SK-N-SH treated with all-trans-retinoic acid at 6 μM for 48 hours (cell line): ENCODE measurements around the gene CLHC1.
"Not testable (repeated sequence)": the region's sequence is repeated elsewhere in the genome, so short reads cannot be mapped to it uniquely, and the experiment has no call there.

Experiments
- ATAC-seq: fragments of 200-7000 bp; cut with Tn5 transposase; 3 replicates; pipeline ENCODE4 v1.9.1; 2020; ENCODE audit warnings: mild to moderate bottlenecking, moderate library complexity
- ARNTL ChIP-seq: fragments of 450-650 bp; formaldehyde crosslinking; IDR thresholded peaks from 2 replicates; pipeline ENCODE4 v1.5.0; 2020; ENCODE audit warnings: low read depth, mild to moderate bottlenecking, moderate library complexity, borderline replicate concordance
- BACH2 ChIP-seq: fragments of 250-450 bp; sonication (Bioruptor Pico); IDR thresholded peaks from 2 replicates; pipeline ENCODE4 v1.9.0; 2021; ENCODE audit warnings: mild to moderate bottlenecking, borderline replicate concordance
- CSDC2 ChIP-seq: fragments of 250-450 bp; sonication (Bioruptor Pico); IDR thresholded peaks from 2 replicates; pipeline ENCODE4 v1.5.0; 2020; ENCODE audit warnings: mild to moderate bottlenecking, moderate library complexity
- ESRRG ChIP-seq: fragments of 250-450 bp; sonication (Bioruptor Pico); IDR thresholded peaks from 2 replicates; pipeline ENCODE4 v1.6.1; 2021; ENCODE audit warnings: mild to moderate bottlenecking
- GLIS3 ChIP-seq: fragments of 250-450 bp; sonication (Bioruptor Pico); IDR thresholded peaks from 2 replicates; pipeline ENCODE4 v1.5.0; 2020; ENCODE audit warnings: mild to moderate bottlenecking, moderate library complexity
- ISL1 ChIP-seq: fragments of 250-450 bp; sonication (Bioruptor Pico); IDR thresholded peaks from 2 replicates; pipeline ENCODE4 v2.1.2; 2022; ENCODE audit warnings: mild to moderate bottlenecking, moderate library complexity
- OSR1 ChIP-seq: fragments of 250-450 bp; sonication (Bioruptor Pico); IDR thresholded peaks from 2 replicates; pipeline ENCODE4 v1.8.0; 2022; ENCODE audit warnings: moderate library complexity, mild to moderate bottlenecking, inconsistent platforms
- PATZ1 ChIP-seq: fragments of 250-450 bp; sonication (Bioruptor Pico); IDR thresholded peaks from 2 replicates; pipeline ENCODE4 v1.8.0; 2020; ENCODE audit warnings: mild to moderate bottlenecking, moderate library complexity, borderline replicate concordance
- PPARA ChIP-seq: fragments of 250-450 bp; sonication (Bioruptor Pico); IDR thresholded peaks from 2 replicates; pipeline ENCODE4 v1.5.0; 2020; ENCODE audit warnings: mild to moderate bottlenecking, borderline replicate concordance
- RARB ChIP-seq: fragments of 250-450 bp; sonication (Bioruptor Pico); IDR thresholded peaks from 2 replicates; pipeline ENCODE4 v1.8.0; 2021; ENCODE audit warnings: mild to moderate bottlenecking, moderate library complexity
- SNAI2 ChIP-seq: fragments of 250-450 bp; sonication (Bioruptor Pico); IDR thresholded peaks from 2 replicates; pipeline ENCODE4 v1.5.0; 2020; ENCODE audit warnings: mild to moderate bottlenecking, moderate library complexity
- TOX ChIP-seq: fragments of 250-450 bp; sonication (Bioruptor Pico); IDR thresholded peaks from 2 replicates; pipeline ENCODE4 v1.8.0; 2021; ENCODE audit warnings: mild to moderate bottlenecking, moderate library complexity, borderline replicate concordance
- TSHZ2 ChIP-seq: fragments of 250-450 bp; sonication (Bioruptor Pico); IDR thresholded peaks from 2 replicates; pipeline ENCODE4 v1.5.0; 2020; ENCODE audit warnings: mild to moderate bottlenecking, moderate library complexity
- ZC3H10 ChIP-seq: fragments of 250-450 bp; sonication (Bioruptor Pico); IDR thresholded peaks from 2 replicates; pipeline ENCODE4 v1.5.1; 2021; ENCODE audit warnings: mild to moderate bottlenecking, moderate library complexity
- ZFP3 ChIP-seq: fragments of 250-450 bp; sonication (Bioruptor Pico); IDR thresholded peaks from 2 replicates; pipeline ENCODE4 v1.5.0; 2020; ENCODE audit warnings: mild to moderate bottlenecking, moderate library complexity
- ZFP30 ChIP-seq: fragments of 450-650 bp; formaldehyde crosslinking; IDR thresholded peaks from 2 replicates; pipeline ENCODE4 v1.5.0; 2022; ENCODE audit warnings: mild to moderate bottlenecking, moderate library complexity
- ZNF565 ChIP-seq: fragments of 450-650 bp; formaldehyde crosslinking; conservative IDR thresholded peaks from 2 replicates; pipeline ENCODE4 v1.5.0; 2020; ENCODE audit warnings: low read depth, mild to moderate bottlenecking, moderate library complexity
- ZNF70 ChIP-seq: fragments of 450-650 bp; formaldehyde crosslinking; IDR thresholded peaks from 2 replicates; pipeline ENCODE4 v1.5.0; 2020; ENCODE audit warnings: mild to moderate bottlenecking, moderate library complexity
- ZNF8 ChIP-seq: fragments of 450-650 bp; formaldehyde crosslinking; IDR thresholded peaks from 2 replicates; pipeline ENCODE4 v1.5.0; 2020; ENCODE audit warnings: mild to moderate bottlenecking, moderate library complexity
- TF ChIP-seq, protein P1 (sequence below): fragments of 250-450 bp; sonication (Bioruptor Pico); IDR thresholded peaks from 2 replicates; pipeline ENCODE4 v1.5.1; 2020; ENCODE audit warnings: low read depth, mild to moderate bottlenecking, moderate library complexity
- TF ChIP-seq, protein P2 (sequence below): fragments of 250-450 bp; sonication (Bioruptor Pico); IDR thresholded peaks from 2 replicates; pipeline ENCODE4 v1.8.0; 2021; ENCODE audit warnings: low read depth, mild to moderate bottlenecking, moderate library complexity, borderline replicate concordance

Gene CLHC1

GRCh38 chr2:55204536-55204935 lies 27.6 kb downstream of the CLHC1 start:
- no peak for TF ChIP-seq TOX (CRISPR knock-in tag)
- no peak for TF ChIP-seq OSR1 (CRISPR knock-in tag)
- peak; percentile 94 for TF ChIP-seq ZNF8
- no peak for TF ChIP-seq ARNTL (CRISPR knock-in tag)
- TF ChIP-seq SNAI2 (CRISPR knock-in tag): no peak
- TF ChIP-seq, protein P1, sequence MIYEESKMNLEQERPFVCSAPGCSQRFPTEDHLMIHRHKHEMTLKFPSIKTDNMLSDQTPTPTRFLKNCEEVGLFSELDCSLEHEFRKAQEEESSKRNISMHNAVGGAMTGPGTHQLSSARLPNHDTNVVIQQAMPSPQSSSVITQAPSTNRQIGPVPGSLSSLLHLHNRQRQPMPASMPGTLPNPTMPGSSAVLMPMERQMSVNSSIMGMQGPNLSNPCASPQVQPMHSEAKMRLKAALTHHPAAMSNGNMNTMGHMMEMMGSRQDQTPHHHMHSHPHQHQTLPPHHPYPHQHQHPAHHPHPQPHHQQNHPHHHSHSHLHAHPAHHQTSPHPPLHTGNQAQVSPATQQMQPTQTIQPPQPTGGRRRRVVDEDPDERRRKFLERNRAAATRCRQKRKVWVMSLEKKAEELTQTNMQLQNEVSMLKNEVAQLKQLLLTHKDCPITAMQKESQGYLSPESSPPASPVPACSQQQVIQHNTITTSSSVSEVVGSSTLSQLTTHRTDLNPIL (CRISPR knock-in tag): no peak
- no peak for ATAC-seq

GRCh38 chr2:55200416-55200815 lies 31.7 kb downstream of the CLHC1 start:
- ATAC-seq: no peak
- TF ChIP-seq TOX (CRISPR knock-in tag): no peak
- no peak for TF ChIP-seq RARB (CRISPR knock-in tag)
- no peak for TF ChIP-seq ZC3H10
- TF ChIP-seq ESRRG (CRISPR knock-in tag): no peak
- TF ChIP-seq OSR1 (CRISPR knock-in tag): no peak
- TF ChIP-seq CSDC2 (CRISPR knock-in tag): no peak
- no peak for TF ChIP-seq ZNF70 (CRISPR knock-in tag)
- TF ChIP-seq ZFP30 (CRISPR knock-in tag): no peak
- no peak for TF ChIP-seq ARNTL (CRISPR knock-in tag)
- TF ChIP-seq ZNF565 (CRISPR knock-in tag): no peak
- TF ChIP-seq, protein P2, sequence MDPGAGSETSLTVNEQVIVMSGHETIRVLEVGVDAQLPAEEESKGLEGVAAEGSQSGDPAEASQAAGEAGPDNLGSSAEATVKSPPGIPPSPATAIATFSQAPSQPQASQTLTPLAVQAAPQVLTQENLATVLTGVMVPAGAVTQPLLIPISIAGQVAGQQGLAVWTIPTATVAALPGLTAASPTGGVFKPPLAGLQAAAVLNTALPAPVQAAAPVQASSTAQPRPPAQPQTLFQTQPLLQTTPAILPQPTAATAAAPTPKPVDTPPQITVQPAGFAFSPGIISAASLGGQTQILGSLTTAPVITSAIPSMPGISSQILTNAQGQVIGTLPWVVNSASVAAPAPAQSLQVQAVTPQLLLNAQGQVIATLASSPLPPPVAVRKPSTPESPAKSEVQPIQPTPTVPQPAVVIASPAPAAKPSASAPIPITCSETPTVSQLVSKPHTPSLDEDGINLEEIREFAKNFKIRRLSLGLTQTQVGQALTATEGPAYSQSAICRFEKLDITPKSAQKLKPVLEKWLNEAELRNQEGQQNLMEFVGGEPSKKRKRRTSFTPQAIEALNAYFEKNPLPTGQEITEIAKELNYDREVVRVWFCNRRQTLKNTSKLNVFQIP (CRISPR knock-in tag): no peak
- TF ChIP-seq ISL1 (CRISPR knock-in tag): no peak
- no peak for TF ChIP-seq BACH2 (CRISPR knock-in tag)
- no peak for TF ChIP-seq ZNF8

DNA sequence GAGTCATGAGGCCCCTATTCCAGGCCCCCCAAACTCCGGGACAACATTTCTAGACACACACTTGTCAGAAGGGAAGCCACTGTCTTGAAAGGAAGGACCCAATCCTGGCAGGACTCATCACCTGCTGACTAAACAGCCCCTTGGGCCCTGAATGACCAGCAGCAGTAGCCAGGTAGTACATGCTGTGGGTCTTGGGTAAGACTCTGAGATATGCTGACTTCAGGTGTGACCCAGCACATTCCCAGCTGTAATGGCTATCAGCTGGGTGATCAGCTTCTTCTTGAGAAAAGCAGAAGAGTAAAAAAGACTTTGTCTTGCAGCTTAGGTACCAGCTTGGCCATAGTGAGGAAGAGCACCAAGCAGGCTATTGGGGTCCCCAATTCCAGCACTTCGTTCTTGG lies 35.6 kb downstream of the CLHC1 start:
- TF ChIP-seq ZNF8 (no peak), ZNF565 (CRISPR knock-in tag) (no peak), PATZ1 (CRISPR knock-in tag) (no peak), CSDC2 (CRISPR knock-in tag) (no peak)
- ATAC-seq: no peak

- not testable (repeated sequence) for ATAC-seq
These were observed 40.2 kb downstream of the CLHC1 start for GRCh38 chr2:55191888-55192287.

DNA sequence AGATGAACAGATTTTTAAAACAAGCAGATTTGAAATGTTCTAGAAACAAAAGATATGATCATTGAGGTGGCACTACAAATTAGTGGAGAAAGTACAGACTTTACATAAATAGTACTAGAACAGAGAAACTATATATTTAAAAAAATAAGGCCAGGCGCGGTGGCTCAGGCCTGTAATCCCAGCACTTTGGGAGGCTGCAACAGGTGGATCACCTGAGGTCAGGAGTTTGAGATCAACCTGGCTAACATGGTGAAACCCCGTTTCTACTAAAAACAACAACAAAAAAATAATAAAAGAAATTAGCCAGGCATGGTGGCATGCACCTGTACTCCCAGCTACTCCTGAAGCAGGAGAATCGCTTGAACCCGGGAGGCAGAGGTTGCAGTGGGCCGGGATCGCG lies 45.3 kb downstream of the CLHC1 start:
- ATAC-seq: not testable (repeated sequence)

DNA sequence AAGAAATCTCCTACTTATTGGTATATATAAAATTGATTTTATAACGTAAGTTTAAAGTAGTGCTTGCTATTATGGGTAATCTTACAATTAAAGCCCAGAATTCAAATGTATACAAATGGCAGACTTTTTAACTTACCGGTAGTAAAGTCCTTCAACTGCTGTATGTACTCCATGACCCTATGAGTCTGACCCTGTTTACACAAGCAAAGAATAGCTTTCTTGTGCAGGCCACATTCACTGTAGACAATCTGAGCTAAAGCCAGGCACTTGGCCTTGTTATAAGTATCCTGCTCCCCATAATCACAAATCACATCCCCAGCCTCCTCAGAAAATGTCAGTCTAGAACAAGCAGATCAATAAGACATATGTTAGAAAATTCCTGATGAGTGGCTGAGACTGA lies 51.7 kb downstream of the CLHC1 start:
- ATAC-seq: no peak

More for the DNA sequence above, 51.7 kb downstream of the CLHC1 start:
- TF ChIP-seq, protein P1 (CRISPR knock-in tag): no peak
- TF ChIP-seq TSHZ2 (CRISPR knock-in tag) (no peak), ZFP30 (CRISPR knock-in tag) (no peak), TOX (CRISPR knock-in tag) (no peak), SNAI2 (CRISPR knock-in tag) (no peak), GLIS3 (CRISPR knock-in tag) (no peak), PATZ1 (CRISPR knock-in tag) (no peak), BACH2 (CRISPR knock-in tag) (no peak), PPARA (CRISPR knock-in tag) (no peak), ZFP3 (CRISPR knock-in tag) (no peak), ZC3H10 (no peak), ARNTL (CRISPR knock-in tag) (no peak), OSR1 (CRISPR knock-in tag) (no peak)
